CD4-positive, alpha-beta T cell treated with Interleukin-15 for 1 hour (primary cell): ENCODE results near the gene COL27A1.
"Not testable (repeated sequence)": the region's sequence is repeated elsewhere in the genome, so short reads cannot be mapped to it uniquely, and the experiment has no call there.

ENCODE experiments used
- DNase-seq: peaks from one replicate; pipeline ENCODE4 v3.0.0-alpha.2; 2020

The COL27A1 gene

GRCh38 chr9:114123031-114123977 lies 32.0 kb upstream of the COL27A1 start:
- DNase-seq, result no peak

- no peak for DNase-seq
These were observed 31.2 kb upstream of the COL27A1 start for GRCh38 chr9:114124138-114124537.

- DNase-seq, result no peak
These were observed 30.5 kb upstream of the COL27A1 start for GRCh38 chr9:114124666-114125475.

GRCh38 chr9:114125476-114126013 lies 29.8 kb upstream of the COL27A1 start:
- DNase-seq, result no peak

DNA sequence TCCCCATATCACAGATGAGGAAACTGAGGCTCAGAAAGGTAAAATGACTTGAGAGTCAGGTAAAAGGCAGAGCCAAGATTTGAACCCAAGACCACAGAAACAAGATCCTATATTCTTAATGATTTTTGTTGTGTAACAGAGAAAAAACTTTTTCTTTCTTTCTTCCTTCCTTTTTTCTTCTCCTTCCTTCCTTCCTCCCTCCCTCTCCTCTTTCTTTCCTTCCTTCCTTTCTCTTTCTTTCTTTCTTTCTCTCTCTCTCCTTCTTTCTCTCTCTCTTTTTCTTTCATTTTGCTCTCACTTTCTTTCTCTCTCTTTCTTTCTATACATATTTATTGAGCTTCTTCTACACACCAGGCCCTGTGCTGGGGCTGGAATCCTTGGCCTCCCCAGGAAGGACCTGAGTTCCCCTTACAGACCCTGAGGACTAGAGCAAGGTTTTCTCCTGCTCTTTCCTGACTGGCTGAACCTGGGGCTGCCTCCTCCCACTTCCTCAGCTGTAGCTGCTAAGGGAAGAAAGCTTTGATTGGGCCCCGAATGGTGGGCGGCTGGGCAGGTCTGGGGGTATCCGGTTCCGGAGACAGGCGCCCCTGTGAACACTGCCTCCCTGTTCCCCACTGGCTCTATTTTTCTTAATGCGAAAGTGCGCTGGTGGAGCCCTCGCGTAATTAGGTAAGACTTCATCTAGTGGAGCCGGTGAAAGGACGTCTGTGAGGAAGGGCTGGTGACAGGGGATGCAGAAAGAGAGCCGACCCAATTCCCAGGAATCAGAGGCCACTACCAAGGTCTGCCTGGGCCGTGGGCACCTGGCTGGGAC lies 28.9 kb upstream of the COL27A1 start:
- DNase-seq, result no peak

DNA sequence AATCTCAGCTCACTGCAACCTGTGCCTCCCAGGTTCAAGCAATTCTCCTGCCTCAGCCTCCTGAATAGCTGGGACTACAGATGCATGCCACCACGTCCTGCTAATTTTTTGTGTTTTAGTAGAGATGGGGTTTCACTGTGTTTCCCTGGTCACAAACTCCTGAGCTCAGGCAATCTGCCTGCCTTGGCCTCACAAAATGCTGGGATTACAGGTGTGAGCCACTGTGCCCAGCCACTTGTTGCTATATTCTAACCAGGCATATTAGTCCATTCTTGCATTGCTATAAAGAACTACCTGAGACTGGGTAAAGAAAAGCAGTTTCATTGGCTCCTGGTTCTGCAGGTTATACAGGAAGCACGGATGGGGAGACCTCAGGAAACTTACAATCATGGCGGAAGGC lies 26.6 kb upstream of the COL27A1 start:
- DNase-seq, result not testable (repeated sequence)

DNA sequence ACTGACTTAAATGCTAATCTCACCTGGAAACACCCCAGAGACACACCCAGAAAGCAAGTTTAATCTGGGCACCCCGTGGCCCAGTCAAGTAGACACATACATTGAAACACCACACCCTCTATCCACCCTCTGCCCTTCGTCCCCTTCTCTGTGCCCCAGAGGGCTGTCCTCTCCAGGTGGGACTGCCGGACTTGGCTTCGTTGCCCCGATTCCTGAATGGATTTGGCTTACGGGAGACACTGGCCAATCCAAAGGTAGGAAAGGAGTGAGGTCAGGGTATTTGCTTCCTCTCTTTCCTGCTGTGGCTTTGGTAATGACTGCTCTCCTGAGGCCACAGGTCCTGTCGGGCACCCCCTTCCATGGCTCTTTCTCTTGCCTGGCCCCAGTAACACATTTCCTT lies 25.2 kb upstream of the COL27A1 start:
- no peak for DNase-seq

GRCh38 chr9:114130624-114131277 lies 24.6 kb upstream of the COL27A1 start:
- DNase-seq, result no peak

GRCh38 chr9:114131808-114132549 lies 23.4 kb upstream of the COL27A1 start:
- DNase-seq, result no peak

DNA sequence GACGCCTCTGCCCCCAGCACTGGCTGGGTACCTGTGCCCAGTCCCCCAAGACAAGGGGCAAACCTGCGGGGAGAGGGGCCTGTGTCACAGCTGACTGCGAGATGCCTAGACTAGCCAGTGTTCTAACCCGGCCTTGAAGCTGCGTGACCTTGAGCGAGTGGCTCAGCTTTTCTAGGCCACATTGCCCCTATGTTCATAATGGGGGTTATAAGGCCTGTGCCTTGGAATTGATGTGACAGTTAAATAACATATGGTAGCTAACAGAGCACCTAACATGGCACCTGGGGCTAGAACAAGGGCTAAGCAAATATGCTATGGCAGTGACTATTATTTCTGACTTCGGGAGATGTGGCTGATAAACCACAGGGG lies 22.8 kb upstream of the COL27A1 start:
- DNase-seq, result no peak

- DNase-seq, result no peak
These were observed 20.4 kb upstream of the COL27A1 start for GRCh38 chr9:114134827-114135396.

- DNase-seq, result no peak
These were observed 17.5 kb upstream of the COL27A1 start for GRCh38 chr9:114137831-114138230.

DNA sequence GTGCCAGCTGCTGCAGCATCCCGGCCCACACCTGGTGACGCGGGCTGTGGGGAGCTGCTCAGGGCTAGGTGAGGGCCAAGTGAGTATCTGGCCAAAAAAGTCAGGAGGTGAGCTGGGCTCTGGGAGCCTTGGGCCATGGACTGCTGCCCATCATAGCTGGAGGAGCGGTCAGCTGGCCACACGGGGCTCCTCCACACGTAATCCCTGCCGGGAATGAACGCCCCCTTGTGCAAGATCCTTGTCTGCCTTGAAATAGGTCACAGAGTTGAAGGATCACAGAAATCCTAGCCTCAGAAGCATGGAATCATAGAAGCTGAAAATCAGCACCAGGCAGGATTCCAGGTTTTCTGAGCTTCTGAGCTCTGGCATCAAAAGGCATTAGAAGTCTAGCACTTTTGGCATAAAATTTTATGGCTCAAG lies 16.8 kb upstream of the COL27A1 start:
- DNase-seq, result no peak

DNA sequence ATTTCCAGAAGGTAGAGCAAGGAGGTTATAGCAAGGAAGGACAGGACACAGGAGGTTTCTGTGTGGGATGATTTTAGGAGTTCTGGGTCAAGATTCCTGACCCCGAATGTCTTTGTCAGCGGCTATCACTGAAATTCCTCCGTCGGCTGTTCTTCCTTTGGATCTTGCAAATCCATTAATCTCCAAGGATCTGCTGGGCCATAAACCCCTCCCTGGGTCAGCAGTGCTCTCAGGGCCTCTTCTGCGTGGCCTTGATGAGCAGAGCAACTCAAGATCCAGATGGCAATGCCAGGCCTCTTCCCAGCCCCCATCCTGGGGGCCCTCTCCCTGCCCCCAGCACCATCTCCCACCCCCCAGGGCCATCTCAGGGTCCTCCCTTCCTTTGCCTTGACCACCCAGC lies 16.3 kb upstream of the COL27A1 start:
- DNase-seq, result no peak

DNA sequence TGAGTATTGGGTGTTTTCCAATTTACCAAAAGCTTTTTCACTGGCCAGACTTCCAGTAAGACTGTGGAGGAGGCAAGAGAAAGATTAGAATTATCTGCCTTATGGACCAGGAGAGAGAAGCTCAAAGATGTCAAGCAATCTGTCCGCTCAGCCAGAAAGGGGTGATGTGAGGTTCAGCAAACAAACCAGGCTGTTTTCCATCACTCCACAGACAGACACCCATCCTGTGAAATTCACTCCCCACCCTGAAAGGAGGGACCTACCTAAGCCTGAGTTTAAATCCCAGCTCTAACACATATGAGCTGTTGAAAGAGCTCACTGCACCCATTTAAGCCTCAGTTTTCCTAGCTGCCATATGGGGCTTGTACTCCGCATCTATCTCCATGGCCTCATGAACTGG lies 14.9 kb upstream of the COL27A1 start:
- DNase-seq, result no peak

DNA sequence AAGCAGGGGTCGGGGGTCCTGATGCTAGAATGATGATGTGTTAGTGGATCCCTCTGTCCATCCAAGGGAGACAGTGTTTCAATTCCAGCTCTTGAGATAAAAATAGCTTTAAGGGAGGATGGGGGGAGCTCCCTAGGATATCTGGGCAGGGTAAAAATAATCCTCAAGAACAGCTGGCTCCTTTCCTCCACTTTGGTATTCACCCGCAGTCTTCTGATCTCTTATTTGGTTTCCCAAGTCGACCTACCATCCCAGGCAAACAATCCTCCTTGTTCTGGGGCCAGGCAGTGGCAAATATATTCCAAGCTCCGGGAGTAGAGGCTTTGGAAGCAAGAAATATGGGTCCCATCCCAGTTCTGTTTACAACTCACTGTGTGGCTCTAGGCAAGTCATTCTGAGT lies 14.5 kb upstream of the COL27A1 start:
- no peak for DNase-seq

GRCh38 chr9:114141553-114142402 lies 13.6 kb upstream of the COL27A1 start:
- no peak for DNase-seq

GRCh38 chr9:114143234-114143633 lies 12.1 kb upstream of the COL27A1 start:
- no peak for DNase-seq

- DNase-seq, result no peak
These were observed 8.6 kb upstream of the COL27A1 start for GRCh38 chr9:114146735-114147134.

DNA sequence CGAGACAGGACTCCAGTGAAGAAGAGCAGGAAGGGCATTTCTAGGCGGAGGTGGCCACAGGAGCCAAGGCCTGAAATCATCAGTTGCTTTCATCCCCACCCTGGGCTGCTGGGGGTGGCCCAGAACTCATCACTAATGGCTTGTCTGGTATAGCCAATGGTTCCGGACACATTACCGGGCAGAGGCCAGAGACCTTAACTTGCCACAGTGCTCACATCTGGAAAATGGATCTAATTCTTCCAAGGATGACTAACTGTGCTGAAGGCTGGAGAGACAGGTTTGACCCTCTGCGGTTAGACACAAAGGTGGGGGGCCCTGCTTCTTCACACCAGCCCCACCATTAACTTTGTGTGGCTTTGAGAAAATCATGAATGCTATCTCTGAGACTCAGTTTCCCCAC lies 6.2 kb upstream of the COL27A1 start:
- no peak for DNase-seq
